ENCODE results near the gene SETD3. TPM values are rescaled to one million over a fixed set of nuclear protein-coding genes. Genes with fewer than 3 reads are reported as not detected.

The SETD3 gene
- total RNA-seq, 6 experiments from 2014 or later: 24.7 to 42.0 (median 28.8) TPM

- DNase-seq (no peak), ATAC-seq (no peak)
- TF ChIP-seq, protein P1, sequence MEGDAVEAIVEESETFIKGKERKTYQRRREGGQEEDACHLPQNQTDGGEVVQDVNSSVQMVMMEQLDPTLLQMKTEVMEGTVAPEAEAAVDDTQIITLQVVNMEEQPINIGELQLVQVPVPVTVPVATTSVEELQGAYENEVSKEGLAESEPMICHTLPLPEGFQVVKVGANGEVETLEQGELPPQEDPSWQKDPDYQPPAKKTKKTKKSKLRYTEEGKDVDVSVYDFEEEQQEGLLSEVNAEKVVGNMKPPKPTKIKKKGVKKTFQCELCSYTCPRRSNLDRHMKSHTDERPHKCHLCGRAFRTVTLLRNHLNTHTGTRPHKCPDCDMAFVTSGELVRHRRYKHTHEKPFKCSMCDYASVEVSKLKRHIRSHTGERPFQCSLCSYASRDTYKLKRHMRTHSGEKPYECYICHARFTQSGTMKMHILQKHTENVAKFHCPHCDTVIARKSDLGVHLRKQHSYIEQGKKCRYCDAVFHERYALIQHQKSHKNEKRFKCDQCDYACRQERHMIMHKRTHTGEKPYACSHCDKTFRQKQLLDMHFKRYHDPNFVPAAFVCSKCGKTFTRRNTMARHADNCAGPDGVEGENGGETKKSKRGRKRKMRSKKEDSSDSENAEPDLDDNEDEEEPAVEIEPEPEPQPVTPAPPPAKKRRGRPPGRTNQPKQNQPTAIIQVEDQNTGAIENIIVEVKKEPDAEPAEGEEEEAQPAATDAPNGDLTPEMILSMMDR (IDR thresholded peaks at IDR 0.05): no peak
- no peak for TF ChIP-seq POLR2A (IDR thresholded peaks at IDR 0.05)
- no CpG with 5 or more reads among the region's 12 CpGs for WGBS (ENCODE audit: insufficient coverage, low coverage, low lambda C conversion rate, missing lambda C conversion rate)
- no peaks in the 10 kb centered on the region for H3K9me3 ChIP-seq
- H3K27ac ChIP-seq: no peak overlapping the region
- intact Hi-C loops (cut with DNase I): no loop called here
- H3K4me3 ChIP-seq: no peak overlapping the region
- H3K27me3 ChIP-seq: no peaks in the 10 kb centered on the region
- no peaks in the 10 kb centered on the region for H3K36me3 ChIP-seq
- H3K4me1 ChIP-seq: peaks cover 0 to 12% (median 3%) of the 10 kb centered on the region in 4 donors
Observed at GRCh38 chr14:99525699-99526080, 45.0 kb upstream of the SETD3 start.

GRCh38 chr14:99524804-99525698 lies 44.4 kb upstream of the SETD3 start:
- WGBS (ENCODE audit: insufficient coverage, low coverage, low lambda C conversion rate, missing lambda C conversion rate): 89% methylated on average over 5 of the region's 17 CpGs
- Histone ChIP-seq H3K27ac (no peak overlapping the region), H3K27me3 (no peaks in the 10 kb centered on the region), H3K4me1 (peaks cover 0 to 6% (median 2%) of the 10 kb centered on the region in 4 donors), H3K36me3 (no peaks in the 10 kb centered on the region), H3K4me3 (no peak overlapping the region), H3K9me3 (no peaks in the 10 kb centered on the region)
- DNase-seq (peak in 1 of 3 donors; percentile 23), ATAC-seq (peak; percentile 14 to 46 (median 28))
- no peak for TF ChIP-seq POLR2A (IDR thresholded peaks at IDR 0.05)
- TF ChIP-seq, protein P1 (IDR thresholded peaks at IDR 0.05): peak in 2 of 4 donors; percentile 10
- intact Hi-C loops (cut with DNase I): no loop called here

GRCh38 chr14:99524091-99524661 lies 43.5 kb upstream of the SETD3 start:
- H3K4me3 ChIP-seq: no peak overlapping the region
- no peaks in the 10 kb centered on the region for H3K27me3 ChIP-seq
- H3K4me1 ChIP-seq: no peaks in the 10 kb centered on the region
- no peak overlapping the region for H3K27ac ChIP-seq
- DNase-seq: peak in 2 of 3 donors; percentile 34 to 36
- peak in 1 of 4 donors; percentile 20 for ATAC-seq
- intact Hi-C loops (cut with DNase I): no loop called here
- TF ChIP-seq POLR2A (IDR thresholded peaks at IDR 0.05): no peak
- TF ChIP-seq, protein P1 (IDR thresholded peaks at IDR 0.05): no peak
- no peaks in the 10 kb centered on the region for H3K9me3 ChIP-seq
- no peaks in the 10 kb centered on the region for H3K36me3 ChIP-seq
- 66% methylated on average over 11 of the region's 16 CpGs for WGBS (ENCODE audit: insufficient coverage, low coverage, low lambda C conversion rate, missing lambda C conversion rate)

GRCh38 chr14:99523704-99524055 lies 43.0 kb upstream of the SETD3 start:
- peak in 2 of 3 donors; percentile 4 to 25 for DNase-seq
- Histone ChIP-seq H3K4me1 (peaks cover 0 to 1% (median 0%) of the 10 kb centered on the region in 4 donors), H3K9me3 (no peaks in the 10 kb centered on the region), H3K36me3 (no peaks in the 10 kb centered on the region), H3K27me3 (no peaks in the 10 kb centered on the region), H3K27ac (no peak overlapping the region), H3K4me3 (no peak overlapping the region)
- intact Hi-C loops (cut with DNase I): no loop called here
- TF ChIP-seq, protein P1 (IDR thresholded peaks at IDR 0.05): no peak
- no peak for TF ChIP-seq POLR2A (IDR thresholded peaks at IDR 0.05)
- no peak for ATAC-seq
- no CpG with 5 or more reads among the region's 5 CpGs for WGBS (ENCODE audit: insufficient coverage, low coverage, low lambda C conversion rate, missing lambda C conversion rate)

All from right lobe of liver (tissue), 6 donors.